HuH-7 (cell line): ENCODE measurements around the gene BASP1.
"Not testable (repeated sequence)": the region's sequence is repeated elsewhere in the genome, so short reads cannot be mapped to it uniquely, and the experiment has no call there.

Source experiments
- DNase-seq: peaks from one replicate; pipeline ENCODE4 v3.0.0; 2011; ENCODE audit warnings: low spot score

BASP1 gene

DNA sequence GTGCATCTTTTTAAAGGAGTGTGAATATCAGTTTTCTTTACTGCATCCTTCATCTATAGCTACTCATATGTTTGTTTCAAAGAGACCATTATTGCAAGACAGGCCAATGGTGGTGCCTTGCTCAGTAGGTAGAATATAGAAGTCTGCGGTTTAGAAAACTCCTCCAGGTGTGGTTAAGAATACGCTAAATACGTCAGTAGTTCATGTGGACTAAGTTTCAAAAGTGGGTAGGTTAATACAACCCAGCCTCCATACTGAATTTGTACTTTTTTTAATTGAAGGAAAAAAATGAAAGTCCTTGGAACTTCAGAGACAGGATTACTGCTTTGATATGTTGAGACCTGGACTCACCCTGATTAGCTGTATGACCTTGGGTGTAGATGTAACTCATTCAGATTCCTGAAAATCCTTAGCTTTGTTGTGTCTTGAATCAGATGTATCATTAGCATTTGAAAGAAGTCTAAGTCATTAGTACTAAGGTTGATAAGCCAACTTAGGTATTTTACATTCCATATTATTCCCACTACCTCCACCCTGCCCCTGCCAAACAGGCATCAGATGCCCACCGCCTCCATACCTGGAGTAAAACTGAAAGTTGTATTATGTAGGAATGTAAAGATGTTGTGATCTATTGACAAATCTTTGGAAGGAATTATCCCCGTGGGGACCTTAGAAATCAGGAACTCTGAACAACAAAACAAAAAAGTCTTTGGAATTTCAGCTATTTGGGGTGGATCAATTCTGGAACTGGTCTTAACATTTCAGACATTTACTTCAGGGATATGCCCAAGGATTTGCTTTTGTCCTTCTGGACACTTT lies 6.1 kb downstream of the BASP1 start:
- no peak for DNase-seq

DNA sequence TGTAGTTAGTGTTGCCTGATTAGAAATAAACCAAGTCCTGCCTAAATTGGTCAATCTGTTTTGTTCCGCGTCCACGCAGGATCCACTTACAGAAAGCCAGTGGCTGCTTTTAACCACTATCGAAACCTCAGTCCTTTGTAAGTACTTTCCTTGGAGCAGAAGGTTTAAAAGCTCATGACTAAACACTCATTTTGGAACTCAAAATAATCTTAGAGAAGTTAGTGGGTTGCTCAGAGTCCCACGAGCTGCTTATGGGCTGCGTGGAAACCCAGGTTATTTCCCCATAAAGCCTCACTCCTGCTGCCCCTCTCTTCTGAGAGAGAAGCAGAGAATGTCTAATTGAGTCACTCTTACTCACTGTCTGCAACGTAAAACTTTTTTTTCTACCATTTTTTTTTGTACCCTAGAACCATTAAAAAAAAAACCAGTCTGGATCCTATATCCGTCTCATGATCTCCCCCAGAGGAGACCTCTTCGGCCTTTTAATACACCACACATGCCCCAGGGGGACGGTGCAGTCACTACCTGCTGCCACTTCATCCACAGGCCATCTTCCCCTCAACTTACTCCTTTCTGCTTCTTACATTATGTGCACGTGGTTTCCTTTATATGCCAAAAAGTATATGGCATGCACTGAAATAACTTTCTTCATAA lies 7.6 kb downstream of the BASP1 start:
- DNase-seq: no peak

DNA sequence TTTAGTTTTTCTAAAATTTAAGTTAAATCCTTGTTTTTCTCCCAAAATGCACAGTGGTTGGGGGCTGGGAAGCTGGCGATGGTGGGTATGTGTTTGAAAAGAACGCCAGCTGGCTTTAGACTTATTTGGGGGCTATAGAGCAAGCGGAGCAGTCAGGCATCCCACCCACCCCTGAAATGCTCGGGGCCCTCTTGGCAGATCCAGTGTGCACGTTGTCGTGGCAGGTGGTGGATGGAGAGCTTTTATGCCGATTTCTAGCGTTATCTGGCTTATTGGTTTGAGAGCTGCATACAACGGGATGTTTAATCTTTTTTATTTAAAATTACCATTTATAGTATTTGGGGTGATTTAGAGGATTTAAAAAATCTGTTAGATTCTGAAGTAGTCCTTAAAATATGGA lies 8.1 kb downstream of the BASP1 start:
- DNase-seq: no peak

DNA sequence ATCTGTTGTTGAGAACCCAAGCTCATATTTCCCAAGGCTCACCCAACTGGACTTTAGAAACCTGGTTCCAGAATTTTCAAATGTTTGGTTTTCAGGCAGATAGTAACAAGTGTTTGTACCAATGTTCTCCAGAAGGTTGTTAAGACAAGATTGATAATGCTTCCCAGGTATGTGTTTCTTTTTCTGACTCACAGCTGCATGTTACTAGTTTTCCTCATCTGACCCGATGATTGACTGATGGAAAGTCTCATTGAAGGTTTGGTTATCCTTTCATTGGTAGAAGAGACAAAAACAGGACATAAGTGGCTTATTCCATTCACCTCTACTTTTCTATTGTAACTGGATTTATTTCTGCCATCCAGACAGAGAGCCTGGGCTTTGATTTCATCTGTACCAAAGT lies 10.4 kb downstream of the BASP1 start:
- no peak for DNase-seq

DNA sequence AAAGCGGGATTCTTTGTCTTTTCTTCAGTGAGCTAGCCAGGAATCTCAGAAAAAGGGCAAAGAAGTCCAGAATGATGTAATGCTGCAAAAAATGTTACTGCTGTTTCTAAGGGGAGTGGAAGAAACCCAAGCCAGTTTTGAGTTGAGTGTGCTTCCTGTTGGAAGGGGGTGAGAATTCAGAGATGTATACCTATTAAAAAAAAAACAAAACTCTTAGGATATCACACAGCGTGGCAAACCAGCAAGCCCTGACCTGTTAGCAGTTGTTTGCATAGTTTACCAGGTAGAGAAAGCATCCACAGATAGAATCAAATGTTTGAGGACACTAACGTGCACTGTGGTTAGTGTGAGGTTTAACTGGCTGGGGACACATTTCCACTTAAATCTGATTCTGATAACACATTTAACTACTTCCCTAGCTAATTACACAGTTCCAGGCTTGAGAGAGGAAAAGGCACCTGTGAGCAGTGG lies 11.4 kb downstream of the BASP1 start:
- no peak for DNase-seq

GRCh38 chr5:17229313-17229712 lies 11.9 kb downstream of the BASP1 start:
- no peak for DNase-seq

DNA sequence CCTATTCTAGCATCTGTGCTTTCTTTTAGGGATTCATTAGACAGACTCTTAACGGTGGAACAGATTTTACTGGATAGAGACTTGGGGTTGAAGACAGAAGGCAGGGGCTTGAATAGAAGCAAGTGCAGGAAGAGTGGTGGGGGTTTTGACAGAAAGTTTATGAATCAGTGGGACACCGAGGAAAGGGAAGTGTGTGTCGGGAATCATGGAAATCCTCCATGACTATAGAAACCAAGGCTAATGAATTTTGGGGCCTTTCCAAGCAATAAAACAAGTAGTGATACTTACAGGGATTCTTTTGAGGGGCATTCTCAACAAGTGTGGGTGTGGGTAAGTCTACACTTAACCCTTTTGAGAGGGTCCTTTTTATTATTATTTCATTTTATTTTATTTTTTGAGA lies 12.8 kb downstream of the BASP1 start:
- DNase-seq: no peak

- DNase-seq: no peak
These were observed 13.5 kb downstream of the BASP1 start for GRCh38 chr5:17230808-17231525.

DNA sequence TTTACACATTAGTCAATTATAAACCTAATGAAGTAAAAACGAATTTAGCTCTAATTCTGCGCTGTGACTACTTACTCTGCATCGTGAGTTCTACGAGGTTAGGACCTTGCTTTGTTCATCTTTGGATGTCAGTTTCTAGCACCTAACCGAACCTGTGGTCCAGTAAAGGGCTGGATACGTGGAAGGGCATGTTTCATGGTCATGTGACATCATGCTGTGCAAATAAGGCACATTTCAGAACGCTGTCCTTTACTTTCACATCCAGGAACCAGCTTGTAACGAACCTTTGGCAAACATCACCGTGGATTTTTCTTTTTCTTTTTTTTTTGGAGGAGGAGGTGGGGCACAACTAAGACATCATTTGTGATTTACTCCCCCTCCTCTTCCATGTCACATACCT lies 15.0 kb downstream of the BASP1 start:
- DNase-seq: no peak

- DNase-seq: no peak
These were observed 16.1 kb downstream of the BASP1 start for GRCh38 chr5:17233488-17233887.

GRCh38 chr5:17234374-17234773 lies 16.9 kb downstream of the BASP1 start:
- no peak for DNase-seq

- no peak for DNase-seq
These were observed 18.4 kb downstream of the BASP1 start for GRCh38 chr5:17235731-17236330.

DNA sequence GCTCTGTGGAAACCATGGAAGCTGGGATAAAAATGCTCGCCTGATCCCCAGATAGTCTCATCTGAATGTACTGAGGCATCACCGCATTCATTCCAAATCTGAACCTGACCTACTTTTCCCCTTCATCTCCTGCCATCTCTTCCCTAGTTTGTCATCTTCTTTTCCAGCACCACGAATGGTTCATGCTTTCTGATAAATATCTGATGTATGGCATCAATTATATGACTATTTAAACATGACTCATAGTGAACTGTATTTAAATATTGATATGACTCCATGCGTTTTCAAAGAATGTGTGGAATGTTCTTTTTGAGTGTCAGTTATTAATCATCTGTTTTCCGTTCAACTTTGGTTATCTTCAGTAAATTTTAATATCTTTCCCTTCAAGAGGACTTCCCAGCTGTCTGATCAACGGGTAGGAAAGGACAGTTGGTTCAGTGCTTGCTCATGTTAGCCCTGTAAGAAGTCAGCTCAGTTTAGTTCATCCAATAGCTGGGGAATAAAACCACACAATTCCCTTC lies 21.1 kb downstream of the BASP1 start:
- DNase-seq: no peak

DNA sequence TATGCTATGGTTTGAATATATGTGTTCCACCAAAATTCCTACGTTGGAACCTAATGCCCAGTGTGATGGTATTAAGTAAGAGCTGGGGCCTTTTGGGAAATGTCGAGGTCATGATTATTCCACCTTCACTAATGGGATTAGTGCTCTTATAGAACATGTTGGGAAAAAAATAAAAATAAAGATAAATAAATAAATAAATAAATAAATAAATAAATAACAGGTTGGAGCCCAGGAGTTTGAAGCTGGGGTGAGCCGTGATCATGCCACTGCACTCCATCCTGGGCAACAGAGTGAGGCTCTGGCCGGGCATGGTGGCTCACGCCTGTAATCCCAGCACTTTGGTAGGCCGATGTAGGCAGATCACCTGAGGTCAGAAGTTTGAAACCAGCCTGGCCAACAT lies 22.5 kb downstream of the BASP1 start:
- no peak for DNase-seq

DNA sequence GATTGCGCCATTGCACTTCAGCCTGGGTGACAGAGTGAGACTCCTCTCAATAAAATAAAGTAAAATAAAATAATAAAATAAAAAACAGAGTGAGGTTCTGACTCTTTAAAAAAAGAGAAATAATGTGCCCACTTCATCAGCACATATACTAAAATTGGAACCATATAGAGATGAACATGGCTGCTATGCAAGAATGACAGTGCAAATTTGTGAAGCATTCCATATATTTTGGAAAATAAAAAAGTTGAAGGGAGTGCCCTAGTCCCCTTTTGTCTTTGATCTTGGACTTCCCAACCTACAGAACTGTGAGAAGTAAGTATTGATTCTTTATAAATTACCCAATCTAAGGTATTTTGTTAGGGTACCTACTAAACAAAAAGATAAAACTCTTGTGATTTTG lies 23.1 kb downstream of the BASP1 start:
- no peak for DNase-seq

GRCh38 chr5:17241635-17242034 lies 24.2 kb downstream of the BASP1 start:
- DNase-seq: no peak

GRCh38 chr5:17243287-17244063 lies 26.0 kb downstream of the BASP1 start:
- no peak for DNase-seq

DNA sequence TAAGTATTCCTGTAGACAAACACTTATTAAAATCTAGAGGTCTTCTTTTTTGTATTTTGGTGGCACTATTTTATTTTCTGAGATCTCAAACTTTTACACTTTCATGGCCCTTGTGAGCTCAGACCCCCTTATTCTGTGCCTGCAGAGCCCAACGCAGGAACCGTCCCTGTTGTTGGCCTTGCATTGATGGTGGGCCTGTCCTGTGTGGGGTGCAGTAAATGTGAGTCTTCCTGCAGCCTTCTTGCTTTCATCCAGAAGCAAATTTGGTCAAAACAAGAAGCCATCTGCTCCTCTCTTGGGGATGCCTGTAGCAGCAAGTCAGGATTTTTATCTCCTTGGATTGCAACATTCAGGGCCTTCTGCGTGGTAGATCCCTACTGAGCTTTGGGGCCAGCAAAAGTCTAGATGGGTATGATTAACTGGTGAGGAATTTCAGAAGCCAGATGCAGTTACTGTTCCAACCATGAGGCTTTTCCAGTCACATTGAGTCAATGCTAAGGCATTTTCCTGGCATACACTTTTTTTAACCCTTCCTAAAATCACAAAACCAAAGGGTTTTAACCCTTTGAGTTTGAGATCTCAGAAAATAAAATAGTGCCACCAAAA lies 31.7 kb downstream of the BASP1 start:
- DNase-seq: no peak

DNA sequence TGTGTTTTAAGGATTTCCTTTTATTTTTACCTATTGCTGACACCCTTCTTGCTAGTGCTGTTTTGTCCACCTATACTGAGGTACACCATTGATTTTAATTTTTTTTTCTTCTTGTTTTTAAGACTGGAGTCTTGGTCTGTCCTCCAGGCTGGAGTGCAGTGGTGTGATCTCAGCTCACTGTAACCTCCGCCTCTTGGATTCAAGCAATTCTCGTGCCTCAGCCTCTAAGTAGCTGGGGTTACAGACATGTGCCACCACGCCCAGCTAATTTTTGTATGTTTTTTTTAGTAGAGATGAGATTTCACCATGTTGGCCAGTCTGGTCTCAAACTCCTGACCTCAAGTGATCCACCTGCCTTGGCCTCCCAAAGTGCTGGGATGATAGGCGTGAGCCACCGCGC lies 32.4 kb downstream of the BASP1 start:
- not testable (repeated sequence) for DNase-seq

DNA sequence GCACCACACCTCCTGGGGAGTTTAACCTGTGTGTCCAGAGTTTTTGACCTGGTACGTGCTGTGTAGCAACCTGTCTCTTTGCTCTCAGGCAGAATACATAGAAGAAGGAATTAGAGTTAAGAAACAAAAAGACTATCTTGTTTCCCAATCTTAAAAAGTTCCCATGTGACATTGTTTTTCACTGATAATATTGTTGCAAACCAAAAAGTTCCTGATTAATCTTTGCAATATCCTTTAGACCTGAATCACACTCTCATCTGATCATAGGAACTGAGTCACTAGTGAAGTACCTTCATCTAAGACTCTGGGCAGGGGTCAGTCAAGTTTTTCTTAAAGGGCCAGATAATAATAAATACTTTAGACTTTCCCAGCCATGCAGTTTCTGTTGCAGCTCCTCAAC lies 35.1 kb downstream of the BASP1 start:
- DNase-seq: no peak

DNA sequence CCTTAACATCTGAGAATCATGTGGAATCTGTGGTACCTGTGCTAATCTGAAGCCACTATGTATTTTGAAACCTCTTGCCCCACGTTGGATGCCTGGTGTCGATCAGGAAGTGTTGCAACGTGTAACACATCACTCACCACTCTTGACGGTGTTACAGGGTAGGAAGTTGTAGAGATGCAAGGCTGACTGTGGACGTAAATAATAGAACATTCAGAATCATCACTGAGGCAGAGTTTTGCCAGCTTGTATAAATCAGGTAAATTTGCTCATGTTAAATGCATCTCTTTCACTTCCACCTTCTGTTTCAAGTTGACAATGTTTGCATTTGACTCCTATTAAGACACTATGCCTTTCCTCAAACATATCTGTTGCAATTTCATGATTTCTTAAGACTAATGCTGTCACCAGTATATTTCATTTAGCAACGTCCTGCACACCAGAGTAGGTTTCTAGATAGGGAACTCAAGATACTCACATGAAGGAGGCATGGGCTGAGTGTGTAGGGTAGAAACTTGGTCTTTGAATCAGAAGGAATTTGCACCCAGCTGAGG lies 38.1 kb downstream of the BASP1 start:
- no peak for DNase-seq
